OCI-LY7 (cell line): ENCODE results near the gene IGF1R. TPM values are rescaled to one million over a fixed set of nuclear protein-coding genes. Genes with fewer than 3 reads are reported as not detected.

Experiments
- BruUV-seq: library from RNA; stranded (reverse); fragments of 400-500 nt; replicated peaks from 2 replicates; lab custom pipeline; 2021; lab: Mats Ljungman, UMichigan
- CTCF ChIA-PET: fragments of 300-600 bp; sonication (Branson Sonifier 250); formaldehyde crosslinking; loops from one replicate; lab custom pipeline; 2022; ENCODE audit warnings: antibody characterized with exemption; ENCODE audit not compliant: unreplicated experiment; lab: Charles Lee
- POLR2A ChIA-PET: fragments of 300-600 bp; sonication (Branson Sonifier 250); formaldehyde crosslinking; loops from one replicate; lab custom pipeline; 2022; ENCODE audit warnings: antibody characterized with exemption; lab: Charles Lee
- DNase-seq: peaks from one replicate; pipeline ENCODE4 v3.0.0-alpha.2; 2015; ENCODE audit warnings: low spot score
- H2AFZ ChIP-seq: fragments of 200-600 bp; sonication (generic), shearing (Covaris generic); 2 replicates; pipeline ENCODE4 v1.6.1; 2014; ENCODE audit warnings: mild to moderate bottlenecking, antibody characterized with exemption, low read length, moderate library complexity
- H3K27ac ChIP-seq: fragments of 200-600 bp; sonication (generic); 2 replicates; pipeline ENCODE4 v1.5.1; 2014; ENCODE audit warnings: mixed run types, low read depth, mild to moderate bottlenecking, moderate library complexity, low read length, inconsistent platforms; ENCODE audit not compliant: poor library complexity, severe bottlenecking
- H3K36me3 ChIP-seq: fragments of 200-600 bp; sonication (generic); 2 replicates; pipeline ENCODE4 v1.6.1; 2014; ENCODE audit warnings: mild to moderate bottlenecking, antibody characterized with exemption, low read length, moderate library complexity, mixed read lengths; ENCODE audit not compliant: insufficient read depth
- H3K4me1 ChIP-seq: fragments of 200-600 bp; sonication (generic); 2 replicates; pipeline ENCODE4 v1.5.1; 2014; ENCODE audit warnings: mild to moderate bottlenecking, low read length; ENCODE audit not compliant: insufficient read depth, poor library complexity, severe bottlenecking
- H3K4me2 ChIP-seq: fragments of 200-600 bp; sonication (generic); 2 replicates; pipeline ENCODE4 v1.6.1; 2014; ENCODE audit warnings: mild to moderate bottlenecking, low read length
- H3K4me3 ChIP-seq: fragments of 200-600 bp; sonication (generic); 2 replicates; pipeline ENCODE4 v1.5.1; 2014; ENCODE audit warnings: mild to moderate bottlenecking, low read depth, low read length; ENCODE audit not compliant: poor library complexity, severe bottlenecking
- H3K79me2 ChIP-seq: fragments of 200-600 bp; sonication (generic); 2 replicates; pipeline ENCODE4 v1.6.1; 2016; ENCODE audit warnings: low read depth, mild to moderate bottlenecking, low read length, moderate library complexity, mixed read lengths; ENCODE audit not compliant: insufficient read depth
- H3K9me2 ChIP-seq: fragments of 200-600 bp; sonication (generic); 2 replicates; pipeline ENCODE4 v1.6.1; 2016; ENCODE audit warnings: mild to moderate bottlenecking, low read length, mixed read lengths; ENCODE audit not compliant: insufficient read depth
- H3K9me3 ChIP-seq: fragments of 200-600 bp; sonication (generic); 2 replicates; pipeline ENCODE4 v1.6.1; 2014; ENCODE audit warnings: mild to moderate bottlenecking, mixed run types, low read length, mixed read lengths
- H4K20me1 ChIP-seq: fragments of 200-600 bp; sonication (generic); 2 replicates; pipeline ENCODE4 v1.6.1; 2014; ENCODE audit warnings: mild to moderate bottlenecking, antibody characterized with exemption, low read length, moderate library complexity, mixed read lengths; ENCODE audit not compliant: insufficient read depth
- EZH2phosphoT487 ChIP-seq: fragments of 200-600 bp; sonication (generic); IDR thresholded peaks from 2 replicates; pipeline ENCODE4 v1.6.1; 2018; ENCODE audit warnings: low read depth, borderline replicate concordance, mild to moderate bottlenecking, mixed run types, antibody characterized with exemption, low read length, moderate library complexity, mixed read lengths
- intact Hi-C: fragments of 100-400 bp; cut with micrococcal nuclease; formaldehyde crosslinking; loops from one replicate; pipeline ENCODE4 v1.10.0; 2022; ENCODE audit not compliant: unreplicated experiment
- total RNA-seq, 2 experiments: library from RNA; depleted of rRNA in 1 of 2; stranded (reverse); fragments of >200 nt in 1 of 2; shearing (Covaris generic) in 1 of 2; gene quantifications; 2 replicates each; pipeline ENCODE4 v1.2.3, GENCODE V29; 2014 to 2022
- TF ChIP-seq, protein P1 (sequence below): fragments of 200-600 bp; sonication (generic); conservative IDR thresholded peaks from 2 replicates; pipeline ENCODE4 v1.5.1; 2014; ENCODE audit warnings: mild to moderate bottlenecking, antibody characterized with exemption, low read length, moderate library complexity, mixed read lengths

Gene IGF1R
- total RNA-seq, 2 experiments from 2014 or later = 26.5 to 29.1 TPM

DNA sequence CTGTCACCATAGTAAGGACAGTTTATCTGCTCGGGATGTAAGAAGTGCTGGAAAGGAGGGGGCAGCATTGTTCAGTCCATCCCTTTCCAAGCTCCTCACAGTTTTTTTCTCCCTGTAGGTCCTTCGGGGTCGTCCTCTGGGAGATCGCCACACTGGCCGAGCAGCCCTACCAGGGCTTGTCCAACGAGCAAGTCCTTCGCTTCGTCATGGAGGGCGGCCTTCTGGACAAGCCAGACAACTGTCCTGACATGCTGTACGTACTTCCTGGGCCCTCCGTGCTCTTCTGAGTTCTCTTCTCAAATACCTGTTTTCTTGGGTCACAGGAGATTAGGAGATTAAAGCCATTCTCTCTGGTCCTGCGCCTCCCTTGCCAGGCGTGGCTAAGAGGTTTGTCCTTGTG is 300.1 kb downstream of the IGF1R start:
- POLR2A ChIA-PET = no interaction called here
- no peak for DNase-seq
- intact Hi-C loops = no loop called here

DNA sequence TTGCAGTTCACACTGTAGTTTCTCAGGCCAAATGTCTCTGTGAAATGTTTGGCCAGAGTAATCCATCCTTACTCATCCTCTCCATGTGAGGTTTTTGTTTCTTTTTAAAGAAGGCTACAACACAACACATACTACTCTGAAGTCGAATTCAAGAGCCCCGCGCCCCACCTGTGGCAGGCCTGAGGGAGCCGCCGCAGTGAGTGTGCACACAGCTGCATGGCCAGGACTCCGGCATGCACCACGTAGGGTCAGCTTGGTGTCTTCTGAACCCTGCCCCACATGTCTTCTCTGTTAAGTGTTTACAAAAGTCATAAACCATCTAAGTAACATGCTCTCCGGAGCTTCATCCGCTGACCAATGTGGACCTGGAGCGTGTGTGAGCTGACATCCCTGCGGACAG is 300.6 kb downstream of the IGF1R start:
- no peak overlapping the region for H3K27ac ChIP-seq
- H4K20me1 ChIP-seq = no peaks in the 10 kb centered on the region
- H3K9me3 ChIP-seq = no peaks in the 10 kb centered on the region
- intact Hi-C loops = no loop called here
- no peaks in the 10 kb centered on the region for H3K4me1 ChIP-seq
- ChIA-PET POLR2A (interaction anchor here (0.5 kb wide), 1 partner anchor 136 kb away, joined by 3 read pairs; no protein-coding TSS in a partner anchor), CTCF (no interaction called here)
- TF ChIP-seq, protein P1, sequence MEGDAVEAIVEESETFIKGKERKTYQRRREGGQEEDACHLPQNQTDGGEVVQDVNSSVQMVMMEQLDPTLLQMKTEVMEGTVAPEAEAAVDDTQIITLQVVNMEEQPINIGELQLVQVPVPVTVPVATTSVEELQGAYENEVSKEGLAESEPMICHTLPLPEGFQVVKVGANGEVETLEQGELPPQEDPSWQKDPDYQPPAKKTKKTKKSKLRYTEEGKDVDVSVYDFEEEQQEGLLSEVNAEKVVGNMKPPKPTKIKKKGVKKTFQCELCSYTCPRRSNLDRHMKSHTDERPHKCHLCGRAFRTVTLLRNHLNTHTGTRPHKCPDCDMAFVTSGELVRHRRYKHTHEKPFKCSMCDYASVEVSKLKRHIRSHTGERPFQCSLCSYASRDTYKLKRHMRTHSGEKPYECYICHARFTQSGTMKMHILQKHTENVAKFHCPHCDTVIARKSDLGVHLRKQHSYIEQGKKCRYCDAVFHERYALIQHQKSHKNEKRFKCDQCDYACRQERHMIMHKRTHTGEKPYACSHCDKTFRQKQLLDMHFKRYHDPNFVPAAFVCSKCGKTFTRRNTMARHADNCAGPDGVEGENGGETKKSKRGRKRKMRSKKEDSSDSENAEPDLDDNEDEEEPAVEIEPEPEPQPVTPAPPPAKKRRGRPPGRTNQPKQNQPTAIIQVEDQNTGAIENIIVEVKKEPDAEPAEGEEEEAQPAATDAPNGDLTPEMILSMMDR = no peak
- TF ChIP-seq EZH2phosphoT487 = no peak
- H2AFZ ChIP-seq = no peak overlapping the region
- BruUV-seq = no TSS peak
- no peaks in the 10 kb centered on the region for H3K9me2 ChIP-seq
- DNase-seq = no peak
- H3K36me3 ChIP-seq = no peaks in the 10 kb centered on the region; the same call in 1 of the 2 replicates
- no peak overlapping the region for H3K4me3 ChIP-seq
- no peak overlapping the region for H3K4me2 ChIP-seq
- H3K79me2 ChIP-seq = no peaks in the 10 kb centered on the region

More for the DNA sequence above, 300.1 kb downstream of the IGF1R start:
- no peaks in the 10 kb centered on the region for H3K9me2 ChIP-seq
- no peak overlapping the region for H2AFZ ChIP-seq
- no peaks in the 10 kb centered on the region for H3K9me3 ChIP-seq
- no peaks in the 10 kb centered on the region for H4K20me1 ChIP-seq
- CTCF ChIA-PET = no interaction called here
- H3K79me2 ChIP-seq = no peaks in the 10 kb centered on the region
- H3K4me1 ChIP-seq = no peaks in the 10 kb centered on the region
- no peaks in the 10 kb centered on the region; the same call in 1 of the 2 replicates for H3K36me3 ChIP-seq
- no peak for TF ChIP-seq EZH2phosphoT487
- TF ChIP-seq, protein P1 = no peak
- no peak overlapping the region for H3K4me3 ChIP-seq
- H3K27ac ChIP-seq = no peak overlapping the region
- BruUV-seq = no TSS peak
- no peak overlapping the region for H3K4me2 ChIP-seq

DNA sequence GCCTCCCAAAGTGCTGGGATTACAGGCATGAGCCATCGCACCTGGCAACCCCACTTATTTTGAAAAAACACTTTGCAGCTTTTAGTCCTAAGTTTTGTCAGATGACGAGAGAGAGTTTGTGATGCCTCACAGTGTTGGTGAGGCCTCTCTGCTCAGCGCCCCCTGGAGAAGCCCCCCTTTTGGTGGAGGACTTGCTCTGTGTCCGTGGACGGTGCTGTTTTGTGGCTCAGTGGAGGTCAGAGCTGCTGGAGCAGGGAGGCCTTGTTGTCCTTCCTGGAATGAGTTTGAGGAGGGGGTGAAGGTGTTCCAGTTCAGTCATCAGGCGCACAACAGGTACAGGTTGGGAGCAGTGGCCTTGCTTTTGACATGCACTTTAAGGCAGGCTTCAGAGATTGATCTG is 301.3 kb downstream of the IGF1R start:
- no peak overlapping the region for H2AFZ ChIP-seq
- H3K36me3 ChIP-seq = no peaks in the 10 kb centered on the region
- no peak overlapping the region for H3K4me2 ChIP-seq
- DNase-seq = no peak
- BruUV-seq = no TSS peak
- POLR2A ChIA-PET = interaction anchor here (0.5 kb wide), 1 partner anchor 135 kb away, joined by 3 read pairs; no protein-coding TSS in a partner anchor
- CTCF ChIA-PET = no interaction called here
- H3K79me2 ChIP-seq = no peaks in the 10 kb centered on the region
- H3K9me2 ChIP-seq = no peaks in the 10 kb centered on the region
- no peaks in the 10 kb centered on the region for H3K9me3 ChIP-seq
- no peak overlapping the region for H3K27ac ChIP-seq
- H3K4me3 ChIP-seq = no peak overlapping the region
- intact Hi-C loops = no loop called here
- no peaks in the 10 kb centered on the region for H3K4me1 ChIP-seq
- TF ChIP-seq, protein P1 = no peak
- no peak for TF ChIP-seq EZH2phosphoT487
- no peaks in the 10 kb centered on the region for H4K20me1 ChIP-seq
